Smooth muscle cell of bladder (primary cell): ENCODE measurements around the gene CD72. TPM values are rescaled to one million over a fixed set of nuclear protein-coding genes. Genes with fewer than 3 reads are reported as not detected.

ENCODE experiments used
- total RNA-seq: library from RNA; depleted of rRNA; stranded (reverse); fragments of >200 nt; gene quantifications from 2 replicates; pipeline ENCODE4 v1.2.3, GENCODE V29; 2014

Gene CD72
- total RNA-seq: 1.6 and 1.7 TPM in 2 replicates

GRCh38 chr9:35618325-35618727 is at the start of gene CD72:
Gene CD72 (minus strand): TSS chr9:35618413. CDS start chr9:35618303, 110 bp downstream.

GRCh38 chr9:35664531-35665470 is 46.6 kb upstream of the CD72 start, which contains the start of gene ARHGEF39:
Gene ARHGEF39 (minus strand): TSS chr9:35665195. CDS start chr9:35665169, 26 bp downstream.

GRCh38 chr9:35658137-35658967 is 40.1 kb upstream of the CD72 start, which contains the start of gene CCDC107:
Gene CCDC107 (plus strand): TSS chr9:35658292. CDS start chr9:35658380, 88 bp downstream.

GRCh38 chr9:35657546-35658136 is 39.4 kb upstream of the CD72 start, which contains the start of gene RMRP:
Gene RMRP (minus strand): TSS chr9:35658019.

GRCh38 chr9:35650341-35651158 is 32.3 kb upstream of the CD72 start, which contains the start of gene SIT1:
Gene SIT1 (minus strand): TSS chr9:35650931. CDS start chr9:35650853, 78 bp downstream.

GRCh38 chr9:35604578-35605350 is 13.4 kb downstream of the CD72 start, which contains the start of gene TESK1:
Gene TESK1 (plus strand): TSS chr9:35605262. CDS start chr9:35605620, 358 bp downstream.

Other genes with a start within 250 kb of the CD72 start
- gene RUSC2, start 128.3 kb downstream of the CD72 start, total RNA-seq: 14.9 and 17.8 TPM in 2 replicates
- 7.5 and 12.2 TPM in 2 replicates for gene TESK1, start 13.2 kb downstream of the CD72 start, total RNA-seq
- not detected in 2 replicates for gene SIT1, start 32.5 kb upstream of the CD72 start, total RNA-seq
- gene RMRP, start 39.6 kb upstream of the CD72 start, total RNA-seq: 28,356 and 90,129 TPM in 2 replicates
- 11.7 and 19.4 TPM in 2 replicates for gene CCDC107, start 39.9 kb upstream of the CD72 start, total RNA-seq
- gene ARHGEF39, start 46.8 kb upstream of the CD72 start, total RNA-seq: 0.09 and 0.28 TPM in 2 replicates
- 2.0 and 16.1 TPM in 2 replicates for gene CA9, start 55.5 kb upstream of the CD72 start, total RNA-seq
- 1,100 and 1,291 TPM in 2 replicates for gene TPM2, start 71.5 kb upstream of the CD72 start, total RNA-seq
- gene TLN1, start 113.8 kb upstream of the CD72 start, total RNA-seq: 181 and 228 TPM in 2 replicates
- 71.5 and 79.1 TPM in 2 replicates for gene CREB3, start 114.3 kb upstream of the CD72 start, total RNA-seq
- gene GBA2, start 130.8 kb upstream of the CD72 start, total RNA-seq: 16.8 and 20.4 TPM in 2 replicates
- 10.2 and 11.6 TPM in 2 replicates for gene RGP1, start 130.9 kb upstream of the CD72 start, total RNA-seq
- not detected in 2 replicates for gene MSMP, start 135.9 kb upstream of the CD72 start, total RNA-seq
- gene NPR2, start 173.2 kb upstream of the CD72 start, total RNA-seq: 15.5 and 22.6 TPM in 2 replicates
- 0.71 and 1.2 TPM in 2 replicates for gene SPAG8, start 193.8 kb upstream of the CD72 start, total RNA-seq
- 22.2 and 30.4 TPM in 2 replicates for gene HINT2, start 196.6 kb upstream of the CD72 start, total RNA-seq
- not detected in 2 replicates for gene FAM221B, start 210.3 kb upstream of the CD72 start, total RNA-seq
- gene TMEM8B, start 210.8 kb upstream of the CD72 start, total RNA-seq: 1.6 and 2.3 TPM in 2 replicates